Renal cortex interstitium (tissue), 11 donors: Measurements from ENCODE around the gene TNS4. TPM values are rescaled to one million over a fixed set of nuclear protein-coding genes. Genes with fewer than 3 reads are reported as not detected.

Experiments
- DNase-seq, 11 donors: peaks; one replicate each; pipeline ENCODE4 v3.0.0-alpha.2; 2013; ENCODE audit warnings: low read depth in 9 of 11, low spot score in 4 of 11; ENCODE audit errors: extremely low read depth in 1 of 11
- polyA plus RNA-seq, 3 donors: library from polyadenylated mRNA; unstranded; fragments of 120-200 nt; gene quantifications; one replicate each; pipeline ENCODE4 v1.2.1, GENCODE V29; 2013; ENCODE audit not compliant: insufficient read length in 3 of 3

TNS4 gene
- polyA plus RNA-seq, 3 donors, result 0.03 to 0.06 (median 0.03) TPM

- no peak for DNase-seq
These were observed 52.7 kb downstream of the TNS4 start for GRCh38 chr17:40448639-40449261.

GRCh38 chr17:40448213-40448638 lies 53.2 kb downstream of the TNS4 start:
- no peak for DNase-seq

DNA sequence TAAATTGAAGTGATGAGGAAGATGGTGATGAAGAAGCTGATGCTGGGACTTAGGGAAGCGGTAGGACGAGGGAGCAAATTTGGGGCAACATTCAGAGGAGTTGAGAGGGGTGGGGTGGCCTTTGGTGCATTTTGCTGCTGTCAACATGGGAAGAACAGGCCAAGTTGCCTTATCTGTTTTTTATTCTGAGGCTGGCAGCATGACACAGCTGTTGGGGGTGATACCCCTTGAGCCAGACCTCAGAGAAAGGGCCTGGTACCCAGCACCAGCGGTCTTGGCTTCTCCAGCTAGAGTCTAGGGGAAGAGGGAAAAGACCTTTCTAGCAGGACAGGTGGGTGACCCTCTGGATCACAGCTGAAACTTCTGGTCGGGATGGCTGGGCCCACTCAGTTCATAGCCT lies 53.6 kb downstream of the TNS4 start:
- DNase-seq, result no peak

DNA sequence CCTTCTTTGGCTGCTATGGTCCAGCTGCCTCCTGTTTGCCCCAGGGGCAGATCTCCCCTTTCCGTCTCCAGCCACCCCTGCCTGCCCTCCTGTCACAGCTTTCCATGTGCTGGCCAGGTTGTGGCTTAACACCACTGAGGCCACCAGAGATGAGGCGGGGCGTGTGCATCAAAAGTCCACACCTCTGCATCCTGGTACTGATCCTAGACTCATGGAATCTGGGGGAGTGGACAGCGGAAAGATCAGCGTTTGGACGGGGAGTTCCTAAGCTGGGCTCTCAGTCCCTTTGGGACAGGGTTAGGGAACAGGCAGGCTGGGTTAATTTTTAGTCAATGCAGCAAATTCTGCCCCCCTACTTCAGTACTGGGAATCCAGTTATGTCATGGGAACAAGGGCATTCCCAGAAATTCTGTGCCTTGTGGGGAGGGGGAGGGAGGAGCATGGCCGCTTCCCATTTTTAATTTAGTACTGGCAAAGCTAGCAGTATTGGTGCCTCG lies 54.2 kb downstream of the TNS4 start:
- no peak for DNase-seq

- no peak for DNase-seq
These were observed 55.5 kb downstream of the TNS4 start for GRCh38 chr17:40445751-40446468.

DNA sequence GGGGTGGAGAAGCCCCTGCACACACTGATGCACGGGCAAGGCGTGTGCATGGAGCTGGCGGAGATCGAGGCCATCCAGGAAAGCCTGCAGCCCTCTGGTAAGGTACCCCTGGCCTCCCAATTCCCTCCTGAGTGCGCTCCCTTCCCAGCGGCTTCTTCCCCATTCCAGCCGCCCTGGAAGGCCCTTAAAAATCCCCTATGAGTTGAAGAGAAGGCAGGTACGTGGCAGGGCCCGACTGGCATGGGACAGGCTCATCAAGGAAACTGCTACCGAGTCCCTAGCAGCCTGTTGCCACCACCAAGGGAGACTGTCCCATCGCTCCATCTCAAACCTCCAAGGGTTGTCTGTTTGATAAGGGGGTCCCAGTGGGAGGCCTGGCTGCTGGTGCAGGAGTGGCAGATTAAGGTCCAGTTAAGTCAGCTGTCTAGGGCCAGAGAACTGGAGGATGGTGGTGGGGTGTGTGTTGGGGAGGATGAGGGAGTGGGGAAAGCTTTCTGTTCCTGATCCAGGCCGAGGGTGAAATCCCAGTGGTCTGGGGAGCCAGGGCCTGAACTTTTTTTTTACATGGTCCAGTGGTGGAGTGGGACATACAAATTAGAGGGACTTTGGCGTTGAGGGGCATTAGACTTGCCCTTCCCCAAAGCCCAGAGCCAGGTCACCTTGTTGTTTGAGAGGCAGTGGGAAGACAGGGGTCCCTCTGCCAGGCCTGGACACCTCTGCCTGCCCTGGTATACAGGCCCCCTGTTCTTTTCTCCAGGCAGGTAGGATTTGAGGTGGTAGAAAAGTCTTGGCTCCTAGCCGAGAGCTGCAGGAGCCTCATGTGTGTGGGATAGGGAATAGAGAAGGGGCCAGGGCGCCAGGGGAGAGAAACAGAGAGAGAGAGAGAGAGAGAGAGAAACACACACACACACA lies 57.2 kb downstream of the TNS4 start:
- DNase-seq, result no peak

GRCh38 chr17:40443196-40443987 lies 58.0 kb downstream of the TNS4 start, which contains the start of gene IGFBP4:
Gene IGFBP4, plus strand, starts transcription at chr17:40443450. Its CDS starts 286 bp downstream, at chr17:40443736.
- peak in 5 of 11 donors; percentile 54 to 78 (median 76) for DNase-seq

DNA sequence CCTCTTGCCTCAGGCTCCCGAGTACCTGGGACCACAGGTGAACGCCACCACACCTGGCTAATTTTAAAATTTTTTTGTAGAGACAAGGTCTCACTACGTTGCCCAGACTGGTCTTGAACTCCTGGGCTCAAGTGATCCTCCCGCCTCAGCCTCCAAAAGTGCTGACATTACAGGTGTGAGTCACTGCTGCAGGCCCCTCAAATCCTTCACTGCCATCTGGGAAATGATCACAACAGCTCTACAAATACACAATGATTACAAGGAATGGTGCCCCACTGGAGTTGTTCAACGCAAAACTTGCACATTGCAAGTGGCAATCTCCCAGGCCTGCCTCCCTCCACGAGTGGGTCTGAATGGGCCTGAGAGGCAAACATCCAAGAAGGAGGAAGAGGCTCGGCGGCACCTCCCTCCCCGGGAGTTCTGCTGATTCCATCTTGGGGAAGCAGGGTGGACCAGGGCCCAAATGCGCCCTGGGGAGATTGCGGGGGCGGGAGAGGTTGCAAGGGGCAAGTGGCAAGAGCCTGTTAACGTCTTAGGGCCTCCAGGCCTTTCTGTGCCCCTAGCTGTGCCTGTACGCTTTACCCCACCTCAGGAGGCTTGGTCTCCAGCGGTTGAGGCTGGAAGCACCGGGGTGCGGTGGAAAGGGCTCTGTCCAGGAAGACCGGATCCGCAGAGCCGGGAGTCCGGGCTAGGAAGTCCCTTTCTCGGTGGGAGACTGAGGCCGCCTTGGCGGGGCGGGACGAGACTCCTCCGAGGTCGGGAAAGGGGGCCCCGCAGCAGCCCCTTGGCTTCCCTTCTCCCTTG lies 58.8 kb downstream of the TNS4 start:
- DNase-seq, result no peak

DNA sequence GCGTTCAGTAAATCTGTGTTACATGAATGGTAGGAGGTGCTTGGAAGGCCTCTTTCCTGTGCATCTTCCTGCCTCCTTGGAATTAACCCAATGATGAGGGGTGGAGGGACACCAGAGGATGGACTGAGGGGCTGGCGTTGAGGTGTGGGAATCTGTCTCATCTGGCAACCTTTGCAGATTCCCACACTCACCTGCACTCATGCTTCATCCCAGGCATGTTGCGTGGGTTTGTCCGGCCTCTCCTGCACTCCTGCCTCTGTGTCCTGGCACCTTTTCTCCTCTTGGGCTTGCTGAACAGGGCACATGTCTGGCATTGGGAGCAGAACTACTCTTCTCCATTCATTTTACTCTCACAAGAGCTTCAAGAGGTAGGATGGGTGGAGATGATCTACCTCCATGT lies 61.3 kb downstream of the TNS4 start:
- no peak for DNase-seq

- no peak for DNase-seq
These were observed 64.2 kb downstream of the TNS4 start for GRCh38 chr17:40437095-40437732.

GRCh38 chr17:40436636-40437035 lies 64.8 kb downstream of the TNS4 start:
- DNase-seq, result no peak

DNA sequence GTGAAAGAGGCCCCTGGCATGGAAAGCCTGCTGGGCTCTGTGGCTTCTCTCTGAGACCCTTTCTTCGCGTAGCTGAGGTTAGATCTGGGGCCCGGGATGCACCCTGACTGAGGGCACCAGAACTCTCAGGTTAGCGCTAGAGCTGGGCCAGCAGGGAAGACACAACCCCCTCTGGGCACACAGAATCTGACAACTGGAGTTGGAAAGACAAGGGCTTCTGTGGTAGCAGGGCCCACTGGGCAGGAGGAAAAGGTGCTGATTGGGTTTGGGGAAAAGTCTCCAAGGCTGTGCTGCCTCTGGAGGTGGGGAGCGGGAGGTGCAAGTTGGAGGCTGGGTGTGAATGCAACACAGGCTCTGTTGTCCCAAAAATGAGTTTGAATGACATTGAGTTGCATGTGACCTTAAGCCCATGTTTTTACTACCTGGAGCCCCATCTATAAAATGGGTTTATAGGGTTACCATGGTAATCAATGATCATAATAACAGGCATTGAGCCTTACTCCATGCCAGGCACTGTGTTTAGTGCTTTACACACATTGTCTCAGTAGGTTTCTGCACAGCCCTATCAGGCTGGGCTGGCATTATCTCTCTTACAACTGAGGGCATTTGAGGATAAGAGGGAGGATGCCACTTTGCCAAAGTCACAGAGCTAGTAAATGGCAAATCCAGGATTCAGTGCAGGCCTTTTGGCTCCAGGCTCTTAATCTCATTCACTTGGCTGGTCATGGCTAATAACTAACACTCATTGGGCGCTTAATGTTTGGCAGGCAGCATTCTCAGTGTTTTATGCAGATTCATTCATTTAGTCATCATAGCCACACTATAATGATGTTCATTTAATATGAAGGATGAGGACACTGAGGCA lies 67.6 kb downstream of the TNS4 start:
- no peak for DNase-seq

GRCh38 chr17:40432864-40433528 lies 68.4 kb downstream of the TNS4 start:
- DNase-seq, result no peak

GRCh38 chr17:40431231-40431602 lies 70.2 kb downstream of the TNS4 start:
- DNase-seq, result no peak

- DNase-seq, result no peak
These were observed 70.9 kb downstream of the TNS4 start for GRCh38 chr17:40430272-40431230.
